ENCODE measurements around the gene IL1RAPL2.

IL1RAPL2 gene

DNA sequence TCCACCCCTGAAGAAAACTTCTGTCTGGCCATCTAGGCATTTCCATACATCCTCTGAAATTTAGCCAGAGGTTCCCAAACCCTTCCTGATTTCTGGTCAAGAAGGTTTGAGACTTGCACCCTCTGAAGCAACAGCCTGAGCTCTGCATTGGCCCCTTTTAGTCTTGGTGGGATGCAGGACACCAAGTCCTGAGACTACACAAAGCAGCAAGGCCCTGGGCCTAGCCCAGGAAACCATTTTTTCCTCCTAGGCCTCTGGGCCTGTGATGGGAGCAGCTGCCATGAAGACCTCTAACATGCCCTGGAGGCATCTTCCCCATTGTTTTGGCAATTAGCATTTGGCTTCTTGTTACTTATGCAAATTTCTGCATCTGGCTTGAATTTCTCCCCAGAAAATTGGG is 196.6 kb downstream of the IL1RAPL2 start:
- TF ChIP-seq ZC3H10 (CRISPR knock-in tag; IDR thresholded peaks at IDR 0.05) (no peak), ISL1 (CRISPR knock-in tag; IDR thresholded peaks at IDR 0.05) (no peak), BACH2 (CRISPR knock-in tag; IDR thresholded peaks at IDR 0.05; ENCODE audit: borderline replicate concordance) (no peak), PPARA (CRISPR knock-in tag; IDR thresholded peaks at IDR 0.05; ENCODE audit: borderline replicate concordance) (no peak), TSHZ2 (CRISPR knock-in tag; IDR thresholded peaks at IDR 0.05) (no peak), PATZ1 (CRISPR knock-in tag; IDR thresholded peaks at IDR 0.05; ENCODE audit: borderline replicate concordance) (no peak), TOX (CRISPR knock-in tag; IDR thresholded peaks at IDR 0.05; ENCODE audit: borderline replicate concordance) (no peak), OSR1 (CRISPR knock-in tag; IDR thresholded peaks at IDR 0.05) (no peak), ARNTL (CRISPR knock-in tag; IDR thresholded peaks at IDR 0.05; ENCODE audit: borderline replicate concordance, low read depth) (no peak), TCF4 (CRISPR knock-in tag; IDR thresholded peaks at IDR 0.05; ENCODE audit: borderline replicate concordance) (no peak), ZNF8 (CRISPR knock-in tag; IDR thresholded peaks at IDR 0.05) (no peak), ZNF70 (CRISPR knock-in tag; IDR thresholded peaks at IDR 0.05) (no peak), ZNF565 (CRISPR knock-in tag; conservative IDR thresholded peaks at IDR 0.05; ENCODE audit: low read depth) (no peak), POU6F1 (CRISPR knock-in tag; IDR thresholded peaks at IDR 0.05; ENCODE audit: borderline replicate concordance, low read depth) (no peak), RARB (CRISPR knock-in tag; IDR thresholded peaks at IDR 0.05) (no peak), ZFP3 (CRISPR knock-in tag; IDR thresholded peaks at IDR 0.05) (no peak), SNAI2 (CRISPR knock-in tag; IDR thresholded peaks at IDR 0.05) (no peak)
- TF ChIP-seq, protein P1, sequence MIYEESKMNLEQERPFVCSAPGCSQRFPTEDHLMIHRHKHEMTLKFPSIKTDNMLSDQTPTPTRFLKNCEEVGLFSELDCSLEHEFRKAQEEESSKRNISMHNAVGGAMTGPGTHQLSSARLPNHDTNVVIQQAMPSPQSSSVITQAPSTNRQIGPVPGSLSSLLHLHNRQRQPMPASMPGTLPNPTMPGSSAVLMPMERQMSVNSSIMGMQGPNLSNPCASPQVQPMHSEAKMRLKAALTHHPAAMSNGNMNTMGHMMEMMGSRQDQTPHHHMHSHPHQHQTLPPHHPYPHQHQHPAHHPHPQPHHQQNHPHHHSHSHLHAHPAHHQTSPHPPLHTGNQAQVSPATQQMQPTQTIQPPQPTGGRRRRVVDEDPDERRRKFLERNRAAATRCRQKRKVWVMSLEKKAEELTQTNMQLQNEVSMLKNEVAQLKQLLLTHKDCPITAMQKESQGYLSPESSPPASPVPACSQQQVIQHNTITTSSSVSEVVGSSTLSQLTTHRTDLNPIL (CRISPR knock-in tag; IDR thresholded peaks at IDR 0.05; ENCODE audit: low read depth), result no peak
- TF ChIP-seq, protein P2, sequence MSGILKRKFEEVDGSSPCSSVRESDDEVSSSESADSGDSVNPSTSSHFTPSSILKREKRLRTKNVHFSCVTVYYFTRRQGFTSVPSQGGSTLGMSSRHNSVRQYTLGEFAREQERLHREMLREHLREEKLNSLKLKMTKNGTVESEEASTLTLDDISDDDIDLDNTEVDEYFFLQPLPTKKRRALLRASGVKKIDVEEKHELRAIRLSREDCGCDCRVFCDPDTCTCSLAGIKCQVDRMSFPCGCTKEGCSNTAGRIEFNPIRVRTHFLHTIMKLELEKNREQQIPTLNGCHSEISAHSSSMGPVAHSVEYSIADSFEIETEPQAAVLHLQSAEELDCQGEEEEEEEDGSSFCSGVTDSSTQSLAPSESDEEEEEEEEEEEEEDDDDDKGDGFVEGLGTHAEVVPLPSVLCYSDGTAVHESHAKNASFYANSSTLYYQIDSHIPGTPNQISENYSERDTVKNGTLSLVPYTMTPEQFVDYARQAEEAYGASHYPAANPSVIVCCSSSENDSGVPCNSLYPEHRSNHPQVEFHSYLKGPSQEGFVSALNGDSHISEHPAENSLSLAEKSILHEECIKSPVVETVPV (CRISPR knock-in tag; IDR thresholded peaks at IDR 0.05), result no peak
- ATAC-seq, result no peak

DNA sequence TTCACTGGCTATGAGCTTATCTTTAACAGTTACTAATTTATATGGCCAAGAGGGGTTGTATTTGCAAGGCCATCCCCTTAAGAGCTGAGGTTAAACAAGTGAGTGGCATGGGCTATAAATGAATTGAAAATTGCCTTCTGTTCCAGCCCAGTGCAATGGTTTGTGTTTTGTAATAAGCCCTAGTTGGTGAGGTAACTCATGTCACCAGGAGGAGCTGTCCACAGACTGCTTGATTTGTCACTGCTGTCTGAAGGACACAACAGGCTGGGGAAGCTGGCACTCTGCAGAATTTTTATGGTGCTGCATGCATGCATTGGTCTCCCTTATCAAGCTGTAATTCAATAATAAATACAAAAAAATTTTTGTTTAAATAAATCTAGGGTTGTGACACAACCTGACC is 223.8 kb downstream of the IL1RAPL2 start:
- no peak for TF ChIP-seq PPARA (CRISPR knock-in tag; IDR thresholded peaks at IDR 0.05; ENCODE audit: borderline replicate concordance)
- TF ChIP-seq ZC3H10 (CRISPR knock-in tag; IDR thresholded peaks at IDR 0.05), result no peak
- no peak for TF ChIP-seq ARNTL (CRISPR knock-in tag; IDR thresholded peaks at IDR 0.05; ENCODE audit: borderline replicate concordance, low read depth)
- TF ChIP-seq ESRRG (CRISPR knock-in tag; IDR thresholded peaks at IDR 0.05), result no peak
- TF ChIP-seq TCF4 (CRISPR knock-in tag; IDR thresholded peaks at IDR 0.05; ENCODE audit: borderline replicate concordance), result no peak
- no peak for TF ChIP-seq ZNF565 (CRISPR knock-in tag; conservative IDR thresholded peaks at IDR 0.05; ENCODE audit: low read depth)
- no peak for TF ChIP-seq ZFP3 (CRISPR knock-in tag; IDR thresholded peaks at IDR 0.05)
- TF ChIP-seq ISL1 (CRISPR knock-in tag; IDR thresholded peaks at IDR 0.05), result no peak
- TF ChIP-seq, protein P1 (CRISPR knock-in tag; IDR thresholded peaks at IDR 0.05; ENCODE audit: low read depth), result no peak
- no peak for TF ChIP-seq OSR1 (CRISPR knock-in tag; IDR thresholded peaks at IDR 0.05)
- TF ChIP-seq TOX (CRISPR knock-in tag; IDR thresholded peaks at IDR 0.05; ENCODE audit: borderline replicate concordance), result no peak
- TF ChIP-seq BACH2 (CRISPR knock-in tag; IDR thresholded peaks at IDR 0.05; ENCODE audit: borderline replicate concordance), result no peak
- ATAC-seq, result no peak
